GM12878 (cell line): ENCODE results near the gene MLKL. TPM values are rescaled to one million over a fixed set of nuclear protein-coding genes. Genes with fewer than 3 reads are reported as not detected.

Experiments
- ATAC-seq: fragments of 200-7000 bp; cut with Tn5 transposase; 3 replicates; pipeline ENCODE4 v1.9.1; 2020; ENCODE audit warnings: mild to moderate bottlenecking, moderate library complexity
- BruUV-seq: library from RNA; stranded (reverse); fragments of 400-500 nt; replicated peaks from 2 replicates; lab custom pipeline; 2021; lab: Mats Ljungman, UMichigan
- CTCF ChIA-PET: fragments of 300-600 bp; sonication (Branson Sonifier 250); formaldehyde crosslinking; extraction: SDS; loops from one replicate; lab custom pipeline; 2021; ENCODE audit warnings: inconsistent platforms; lab: Yijun Ruan, JAX
- POLR2A ChIA-PET: fragments of 350-600 bp; formaldehyde crosslinking; extraction: SDS; loops from one replicate; lab custom pipeline; 2021; ENCODE audit warnings: inconsistent platforms; lab: Charles Lee
- RAD21 ChIA-PET: fragments of 300-600 bp; sonication (Branson Sonifier 250); formaldehyde crosslinking; loops from one replicate; lab custom pipeline; 2023; ENCODE audit warnings: antibody characterized with exemption; ENCODE audit not compliant: unreplicated experiment; lab: Charles Lee
- SMC1A ChIA-PET: fragments of 300-600 bp; sonication (Branson Sonifier 250); formaldehyde crosslinking; loops from one replicate; lab custom pipeline; 2023; ENCODE audit not compliant: unreplicated experiment, uncharacterized antibody; lab: Charles Lee
- DNase-seq: peaks from one replicate; pipeline ENCODE4 v3.0.0-alpha.2; 2011; ENCODE audit warnings: low read depth, low spot score
- FAIRE-seq: peaks from 3 replicates; lab custom pipeline; 2011; peaks lifted over from hg19 to GRCh38; lab: Jason Lieb, UNC
- H2AFZ ChIP-seq: 2 replicates; pipeline ENCODE4 v1.6.0; 2011; ENCODE audit warnings: low read depth, low read length, control low read depth; ENCODE audit not compliant: control insufficient read depth
- H3K27ac ChIP-seq: 2 replicates; pipeline ENCODE4 v1.5.1; 2011; ENCODE audit warnings: control low read depth; ENCODE audit not compliant: control insufficient read depth, insufficient read depth
- H3K27me3 ChIP-seq, 2 experiments: replicated peaks in 1 of 2; 2 replicates each; pipeline versions ENCODE4 v1.6.0 to v1.6.1; 2011; ENCODE audit warnings: low read length in 1 of 2; ENCODE audit not compliant: control insufficient read depth in 2 of 2, insufficient read depth in 2 of 2
- H3K36me3 ChIP-seq, 2 experiments: 2 replicates each; pipeline ENCODE4 v1.5.1; 2011; ENCODE audit warnings: low read length in 1 of 2; ENCODE audit not compliant: control insufficient read depth in 2 of 2, insufficient read depth in 2 of 2
- H3K4me1 ChIP-seq: 2 replicates; pipeline ENCODE4 v1.6.1; 2011; ENCODE audit warnings: mild to moderate bottlenecking, low read length, moderate library complexity, mixed read lengths; ENCODE audit not compliant: control insufficient read depth, insufficient read depth
- H3K4me2 ChIP-seq: 2 replicates; pipeline ENCODE4 v1.6.0; 2011; ENCODE audit warnings: control low read depth; ENCODE audit not compliant: control insufficient read depth, insufficient read depth
- H3K4me3 ChIP-seq: fragments of 200-600 bp; sonication (generic); 2 replicates; pipeline ENCODE4 v1.5.1; 2016
- H3K79me2 ChIP-seq: 2 replicates; pipeline ENCODE4 v1.6.0; 2011; ENCODE audit warnings: low read length; ENCODE audit not compliant: control insufficient read depth, insufficient read depth
- H3K9ac ChIP-seq: 2 replicates; pipeline ENCODE4 v1.8.0; 2011; ENCODE audit warnings: low read length, control low read depth, mixed read lengths; ENCODE audit not compliant: control insufficient read depth, insufficient read depth
- H3K9me3 ChIP-seq: replicated peaks from 3 replicates; pipeline ENCODE4 v1.5.1; 2011; ENCODE audit warnings: mild to moderate bottlenecking, low read length; ENCODE audit not compliant: control insufficient read depth, insufficient read depth
- H4K20me1 ChIP-seq: 2 replicates; pipeline ENCODE4 v1.6.0; 2011; ENCODE audit not compliant: control insufficient read depth, insufficient read depth
- NKRF ChIP-seq: fragments of 450-650 bp; conservative IDR thresholded peaks from 2 replicates; pipeline ENCODE4 v1.6.1; 2017; ENCODE audit warnings: mild to moderate bottlenecking, moderate library complexity
- SPI1 ChIP-seq: IDR thresholded peaks from 2 replicates; pipeline ENCODE4 v1.6.1; 2011; ENCODE audit warnings: low read depth, mild to moderate bottlenecking, low read length, moderate library complexity, borderline replicate concordance; ENCODE audit not compliant: insufficient read depth
- WGBS: methylation state at CpG from one replicate; pipeline ENCODE4 v1.1.6; 2016; ENCODE audit warnings: low lambda C conversion rate; ENCODE audit not compliant: insufficient replicate concordance, insufficient coverage; ENCODE audit errors: missing lambda C conversion rate; 5-methylcytosine and 5-hydroxymethylcytosine counted together
- in situ Hi-C: fragments of 300-500 bp; cut with MboI; formaldehyde crosslinking; loops from 9 replicates; pipeline ENCODE4 v1.14.3; 2018; ENCODE audit warnings: mixed read lengths
- intact Hi-C: fragments of 100-400 bp; cut with micrococcal nuclease; formaldehyde crosslinking; loops from one replicate; pipeline ENCODE4 v1.14.2; 2022; ENCODE audit not compliant: unreplicated experiment
- polyA plus RNA-seq, 11 experiments: library from polyadenylated mRNA; depleted of rRNA in 4 of 11; unstranded in 6 of 11; stranded (reverse) in 5 of 11; fragments of >200 nt; fragmentation: Nextera tagmentation in 4 of 11; fragmentation: Illumina TruSeq in 1 of 11; extraction: Ambion mirVana in 4 of 11; extraction: Trizol in 1 of 11; gene quantifications; 1 replicate in 1 of 11; 2 replicates in 10 of 11; pipeline versions ENCODE4 v1.2.1 to v1.2.3, GENCODE V29; 2011 to 2016; ENCODE audit warnings: inconsistent platforms in 2 of 11, missing spikeins in 2 of 11, low read depth in 1 of 11
- total RNA-seq, 4 experiments: library from RNA; depleted of rRNA in 3 of 4; stranded (reverse); fragments of >200 nt in 3 of 4; fragmentation: Illumina TruSeq in 1 of 4; extraction: Trizol in 1 of 4; gene quantifications; 2 replicates each; pipeline versions ENCODE4 v1.2.1 to v1.2.3, GENCODE V29; 2013 to 2021

MLKL gene
- total and polyA plus RNA-seq, 10 of the 15 experiments (the other 5 are each of a cell fraction or from before 2014, with no cell fraction given): 3.8 to 14.5 (median 11.2) TPM

DNA sequence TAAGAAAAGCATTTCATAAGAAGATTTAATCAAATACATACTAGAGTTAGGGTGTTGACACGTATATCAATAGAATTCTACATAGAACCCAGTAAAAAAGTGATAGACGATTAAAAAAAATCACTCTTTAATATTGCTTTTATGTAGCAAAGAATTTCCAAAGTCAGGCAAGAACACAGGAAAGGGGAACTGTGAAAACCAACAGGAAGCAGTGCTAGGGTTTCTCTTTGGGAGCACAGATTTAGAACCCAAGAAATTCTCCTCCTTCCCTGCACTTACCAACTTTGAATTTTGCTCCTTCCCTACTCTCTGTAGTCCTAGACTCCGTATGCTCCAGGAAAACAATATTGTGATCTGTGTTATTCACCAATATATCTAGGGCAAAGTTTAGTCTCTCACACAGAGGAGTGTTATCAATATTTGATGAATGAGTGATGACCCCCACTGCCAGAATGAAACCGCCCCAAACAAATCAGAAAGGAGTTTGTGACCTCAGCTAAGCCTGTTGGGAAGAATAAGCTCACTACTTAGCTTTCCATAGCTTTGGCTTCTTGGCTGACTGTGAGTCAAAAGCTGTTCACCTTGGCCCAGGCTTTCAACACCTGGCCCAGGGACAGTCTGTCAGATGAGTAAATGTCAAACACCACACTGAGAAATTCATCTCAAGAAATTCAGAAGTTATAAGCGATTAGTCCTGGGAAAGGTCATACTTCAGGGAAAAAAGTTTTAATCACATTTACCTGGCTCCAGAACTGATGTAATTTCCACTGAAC, 42.6 kb downstream of the MLKL start:
- Histone ChIP-seq H3K27me3 (no peaks in the 10 kb centered on the region), H2AFZ (no peak overlapping the region), H3K27ac (no peak overlapping the region; the same call in 1 of the 2 replicates), H3K36me3 (peaks cover 12 to 50% of the 10 kb centered on the region in 2 experiments), H3K9ac (peak overlapping the region; percentile 4; the same call in 1 of the 2 replicates), H4K20me1 (peaks cover 12% of the 10 kb centered on the region), H3K79me2 (peaks cover 82% of the 10 kb centered on the region), H3K9me3 (no peaks in the 10 kb centered on the region), H3K4me3 (peak overlapping the region; percentile 54; the same call in 1 of the 2 replicates), H3K4me1 (peaks cover 15% of the 10 kb centered on the region; the same call in 1 of the 2 replicates), H3K4me2 (peak overlapping the region; percentile 57)
- ChIA-PET RAD21 (interaction anchor here (1.5 kb wide), 1 partner anchor 9 kb away, joined by 6 read pairs; the partner anchor contains the start of gene RFWD3), POLR2A (interaction anchor here (0.7 to 2.1 kb wide), 4 partner anchors 9 to 328 kb away, joined by 3 to 22 read pairs (median 4); partner anchors contain the start of gene RFWD3), SMC1A (interaction anchor here (0.7 to 0.9 kb wide), 2 partner anchors 23 to 49 kb away, joined by 3 read pairs; no protein-coding TSS in a partner anchor), CTCF (interaction anchor here (0.6 to 1.0 kb wide), 2 partner anchors 22 to 455 kb away, joined by 4 read pairs; no protein-coding TSS in a partner anchor)
- no TSS peak for BruUV-seq
- ATAC-seq: peak; percentile 9; the same call in 1 of the 3 replicates
- FAIRE-seq: no peak
- in situ Hi-C loops: no loop called here
- TF ChIP-seq SPI1: peak; percentile 73
- TF ChIP-seq NKRF: no peak
- intact Hi-C loops: no loop called here
- WGBS: 79% methylated on average over 5 of the region's 5 CpGs
- DNase-seq: no peak
